ENCODE data around the gene DLX6. TPM values are rescaled to one million over a fixed set of nuclear protein-coding genes. Genes with fewer than 3 reads are reported as not detected.

Gene DLX6
- total RNA-seq, 1 donor = not detected

GRCh38 chr7:96989241-96989858, 16.0 kb upstream of the DLX6 start:
- TF ChIP-seq CTCF (IDR thresholded peaks at IDR 0.05; ENCODE audit: insufficient read depth, low read length) = no peak
- no peak overlapping the region for H3K4me3 ChIP-seq (ENCODE audit: low read depth, low read length)
- DNase-seq (ENCODE audit: low read depth) = no peak

- H3K4me3 ChIP-seq (ENCODE audit: low read depth, low read length) = no peak overlapping the region
- no peak for TF ChIP-seq CTCF (IDR thresholded peaks at IDR 0.05; ENCODE audit: insufficient read depth, low read length)
Measured at GRCh38 chr7:96989859-96990317, 15.5 kb upstream of the DLX6 start.

GRCh38 chr7:96991546-96992191, 13.7 kb upstream of the DLX6 start:
- no peak for TF ChIP-seq CTCF (IDR thresholded peaks at IDR 0.05; ENCODE audit: insufficient read depth, low read length)
- H3K4me3 ChIP-seq (ENCODE audit: low read depth, low read length) = no peak overlapping the region
- DNase-seq (ENCODE audit: low read depth) = no peak

More at GRCh38 chr7:96989859-96990317, 15.5 kb upstream of the DLX6 start:
- no peak for DNase-seq (ENCODE audit: low read depth)

- no peak for DNase-seq (ENCODE audit: low read depth)
- no peak for TF ChIP-seq CTCF (IDR thresholded peaks at IDR 0.05; ENCODE audit: insufficient read depth, low read length)
Measured at GRCh38 chr7:96992192-96993005, 13.0 kb upstream of the DLX6 start.

GRCh38 chr7:96993094-96993865, 12.1 kb upstream of the DLX6 start:
- no peak for DNase-seq (ENCODE audit: low read depth)
- no peak for TF ChIP-seq CTCF (IDR thresholded peaks at IDR 0.05; ENCODE audit: insufficient read depth, low read length)
- H3K4me3 ChIP-seq (ENCODE audit: low read depth, low read length) = no peak overlapping the region

More at GRCh38 chr7:96992192-96993005, 13.0 kb upstream of the DLX6 start:
- H3K4me3 ChIP-seq (ENCODE audit: low read depth, low read length) = no peak overlapping the region

- DNase-seq (ENCODE audit: low read depth) = no peak
- TF ChIP-seq CTCF (IDR thresholded peaks at IDR 0.05; ENCODE audit: insufficient read depth, low read length) = no peak
- no peak overlapping the region for H3K4me3 ChIP-seq (ENCODE audit: low read depth, low read length)
Measured at GRCh38 chr7:96993980-96994379, 11.4 kb upstream of the DLX6 start.
